Nephron progenitor cell (in vitro differentiated cells): Measurements from ENCODE around the gene ITGA2.

Experiments
- DNase-seq: peaks from one replicate; pipeline ENCODE4 v3.0.0; 2021
- H3K27ac Mint-ChIP-seq: 2 replicates; pipeline ENCODE4 v1.8.0; 2021; ENCODE audit warnings: mild to moderate bottlenecking, moderate library complexity, mixed read lengths
- H3K27me3 Mint-ChIP-seq: 2 replicates; pipeline ENCODE4 v1.8.0; 2021; ENCODE audit warnings: mild to moderate bottlenecking, low read depth, mixed read lengths; ENCODE audit not compliant: poor library complexity
- H3K36me3 Mint-ChIP-seq: 2 replicates; pipeline ENCODE4 v1.8.0; 2021; ENCODE audit warnings: low read depth, mixed read lengths
- H3K4me1 Mint-ChIP-seq: 2 replicates; pipeline ENCODE4 v1.8.0; 2021; ENCODE audit warnings: mixed read lengths
- H3K4me3 Mint-ChIP-seq: 2 replicates; pipeline ENCODE4 v1.8.0; 2021; ENCODE audit warnings: mild to moderate bottlenecking, moderate library complexity, mixed read lengths
- H3K9me3 Mint-ChIP-seq: 2 replicates; pipeline ENCODE4 v1.8.0; 2021; ENCODE audit warnings: mild to moderate bottlenecking, moderate library complexity, mixed read lengths
- TF ChIP-seq, protein P1 (sequence below): fragments of 200-600 bp; sonication (generic); IDR thresholded peaks from 2 replicates; pipeline ENCODE4 v1.5.0; 2021; ENCODE audit warnings: antibody characterized with exemption

Gene ITGA2

DNA sequence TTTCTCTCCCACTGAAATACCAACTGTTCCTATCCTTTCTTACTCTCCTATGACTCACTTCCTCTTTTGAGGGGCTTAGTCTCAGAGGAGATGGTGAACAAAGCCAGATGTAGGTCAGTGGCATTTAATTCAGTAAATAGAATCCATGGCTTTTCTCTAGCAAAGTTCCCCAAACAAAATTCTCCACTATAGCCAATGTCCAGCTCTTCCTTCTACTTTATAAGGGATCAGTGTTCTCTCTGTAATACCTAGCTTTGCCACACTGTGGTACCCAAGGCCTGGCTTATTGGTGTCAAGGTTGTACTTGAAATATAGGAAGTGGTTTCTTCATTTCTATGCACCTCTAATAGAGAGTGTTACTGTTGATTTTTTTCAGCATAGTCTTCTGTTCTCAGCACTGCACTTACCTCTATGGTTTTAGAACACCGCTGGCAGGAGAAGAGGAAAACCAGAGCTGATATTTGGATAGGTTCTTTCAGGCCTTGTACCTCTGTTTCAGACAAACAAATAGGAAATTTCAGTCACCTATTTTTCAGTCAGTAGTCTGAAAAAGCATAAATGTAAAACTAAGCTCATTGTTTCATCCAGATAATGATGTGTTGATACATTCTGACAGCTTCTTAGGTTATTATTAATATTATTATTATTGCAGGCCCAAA, 40.6 kb upstream of the ITGA2 start:
- no peaks in the 10 kb centered on the region for H3K4me1 Mint-ChIP-seq
- H3K27me3 Mint-ChIP-seq = no peaks in the 10 kb centered on the region
- H3K4me3 Mint-ChIP-seq = no peak overlapping the region
- peak; percentile 50 for DNase-seq
- TF ChIP-seq, protein P1, sequence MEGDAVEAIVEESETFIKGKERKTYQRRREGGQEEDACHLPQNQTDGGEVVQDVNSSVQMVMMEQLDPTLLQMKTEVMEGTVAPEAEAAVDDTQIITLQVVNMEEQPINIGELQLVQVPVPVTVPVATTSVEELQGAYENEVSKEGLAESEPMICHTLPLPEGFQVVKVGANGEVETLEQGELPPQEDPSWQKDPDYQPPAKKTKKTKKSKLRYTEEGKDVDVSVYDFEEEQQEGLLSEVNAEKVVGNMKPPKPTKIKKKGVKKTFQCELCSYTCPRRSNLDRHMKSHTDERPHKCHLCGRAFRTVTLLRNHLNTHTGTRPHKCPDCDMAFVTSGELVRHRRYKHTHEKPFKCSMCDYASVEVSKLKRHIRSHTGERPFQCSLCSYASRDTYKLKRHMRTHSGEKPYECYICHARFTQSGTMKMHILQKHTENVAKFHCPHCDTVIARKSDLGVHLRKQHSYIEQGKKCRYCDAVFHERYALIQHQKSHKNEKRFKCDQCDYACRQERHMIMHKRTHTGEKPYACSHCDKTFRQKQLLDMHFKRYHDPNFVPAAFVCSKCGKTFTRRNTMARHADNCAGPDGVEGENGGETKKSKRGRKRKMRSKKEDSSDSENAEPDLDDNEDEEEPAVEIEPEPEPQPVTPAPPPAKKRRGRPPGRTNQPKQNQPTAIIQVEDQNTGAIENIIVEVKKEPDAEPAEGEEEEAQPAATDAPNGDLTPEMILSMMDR = peak; percentile 73
- no peak overlapping the region for H3K27ac Mint-ChIP-seq
- H3K9me3 Mint-ChIP-seq = no peaks in the 10 kb centered on the region
- no peaks in the 10 kb centered on the region for H3K36me3 Mint-ChIP-seq

DNA sequence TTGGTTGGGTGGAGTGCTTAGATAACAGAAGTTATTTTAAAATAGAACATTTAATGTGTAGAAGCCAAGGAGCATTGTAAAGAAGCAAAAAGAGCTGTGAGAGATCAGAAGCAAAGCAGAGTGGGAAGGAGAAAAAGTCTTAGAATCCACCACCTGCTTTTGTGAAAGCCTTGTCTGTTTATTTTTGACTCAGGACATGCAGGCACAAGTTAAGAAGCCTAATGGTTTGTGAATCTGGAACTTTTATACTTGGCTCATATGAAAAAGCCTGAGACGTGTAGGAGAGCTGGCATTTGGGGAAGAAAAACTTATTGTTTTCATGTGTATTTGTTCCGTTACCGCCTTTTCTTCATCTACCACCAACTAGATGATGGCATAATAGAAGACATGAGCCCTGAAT, 38.5 kb upstream of the ITGA2 start:
- DNase-seq = no peak
- no peaks in the 10 kb centered on the region for H3K36me3 Mint-ChIP-seq
- TF ChIP-seq, protein P1 = no peak
- no peak overlapping the region for H3K27ac Mint-ChIP-seq
- no peak overlapping the region for H3K4me3 Mint-ChIP-seq
- no peaks in the 10 kb centered on the region for H3K9me3 Mint-ChIP-seq
- H3K27me3 Mint-ChIP-seq = no peaks in the 10 kb centered on the region
- H3K4me1 Mint-ChIP-seq = no peaks in the 10 kb centered on the region

DNA sequence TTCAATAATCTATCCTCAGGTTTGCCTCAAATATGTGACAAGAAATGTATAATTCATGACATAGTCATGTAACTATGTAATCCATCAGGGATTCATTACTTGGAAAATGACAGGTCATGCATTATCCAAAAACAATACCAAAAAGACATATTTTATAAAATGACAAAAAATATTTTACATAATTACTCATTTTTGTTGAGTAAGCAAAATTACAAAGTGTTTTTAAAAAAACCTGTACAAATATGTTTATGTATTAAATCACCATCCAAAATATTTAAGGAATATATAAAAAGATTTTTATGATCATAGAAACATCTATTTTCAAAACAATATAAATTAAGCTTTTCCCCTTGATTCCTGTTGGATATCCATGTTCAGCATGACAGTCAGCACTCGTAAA, 36.7 kb upstream of the ITGA2 start:
- H3K4me1 Mint-ChIP-seq = no peaks in the 10 kb centered on the region
- peaks cover 3% of the 10 kb centered on the region for H3K27me3 Mint-ChIP-seq
- no peaks in the 10 kb centered on the region for H3K36me3 Mint-ChIP-seq
- no peaks in the 10 kb centered on the region for H3K9me3 Mint-ChIP-seq
- H3K4me3 Mint-ChIP-seq = no peak overlapping the region
- H3K27ac Mint-ChIP-seq = no peak overlapping the region
- TF ChIP-seq, protein P1 = no peak
- DNase-seq = no peak

DNA sequence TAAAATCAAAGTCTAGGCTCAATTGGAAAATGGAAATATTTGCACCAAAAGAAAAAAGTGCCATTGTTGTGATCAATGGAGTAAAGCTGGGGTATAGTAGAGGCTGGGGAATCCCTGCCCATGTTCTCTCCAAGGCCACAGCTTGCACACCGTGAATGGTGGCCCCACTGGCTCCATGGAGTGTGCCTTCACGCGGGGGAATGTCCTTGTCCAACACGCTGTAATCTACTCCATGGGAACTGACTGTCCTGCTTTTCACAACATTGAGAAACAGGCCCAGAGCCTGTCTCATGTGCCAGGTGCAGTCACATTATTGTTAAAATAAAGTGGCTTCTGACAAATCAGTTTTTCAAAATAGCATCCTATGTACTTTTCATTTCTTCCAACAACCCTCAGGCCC, 33.1 kb upstream of the ITGA2 start:
- no peaks in the 10 kb centered on the region for H3K9me3 Mint-ChIP-seq
- TF ChIP-seq, protein P1 = no peak
- H3K27me3 Mint-ChIP-seq = peaks cover 4% of the 10 kb centered on the region
- no peak overlapping the region for H3K4me3 Mint-ChIP-seq
- no peak overlapping the region for H3K27ac Mint-ChIP-seq
- no peaks in the 10 kb centered on the region for H3K36me3 Mint-ChIP-seq
- H3K4me1 Mint-ChIP-seq = no peaks in the 10 kb centered on the region
- no peak for DNase-seq

DNA sequence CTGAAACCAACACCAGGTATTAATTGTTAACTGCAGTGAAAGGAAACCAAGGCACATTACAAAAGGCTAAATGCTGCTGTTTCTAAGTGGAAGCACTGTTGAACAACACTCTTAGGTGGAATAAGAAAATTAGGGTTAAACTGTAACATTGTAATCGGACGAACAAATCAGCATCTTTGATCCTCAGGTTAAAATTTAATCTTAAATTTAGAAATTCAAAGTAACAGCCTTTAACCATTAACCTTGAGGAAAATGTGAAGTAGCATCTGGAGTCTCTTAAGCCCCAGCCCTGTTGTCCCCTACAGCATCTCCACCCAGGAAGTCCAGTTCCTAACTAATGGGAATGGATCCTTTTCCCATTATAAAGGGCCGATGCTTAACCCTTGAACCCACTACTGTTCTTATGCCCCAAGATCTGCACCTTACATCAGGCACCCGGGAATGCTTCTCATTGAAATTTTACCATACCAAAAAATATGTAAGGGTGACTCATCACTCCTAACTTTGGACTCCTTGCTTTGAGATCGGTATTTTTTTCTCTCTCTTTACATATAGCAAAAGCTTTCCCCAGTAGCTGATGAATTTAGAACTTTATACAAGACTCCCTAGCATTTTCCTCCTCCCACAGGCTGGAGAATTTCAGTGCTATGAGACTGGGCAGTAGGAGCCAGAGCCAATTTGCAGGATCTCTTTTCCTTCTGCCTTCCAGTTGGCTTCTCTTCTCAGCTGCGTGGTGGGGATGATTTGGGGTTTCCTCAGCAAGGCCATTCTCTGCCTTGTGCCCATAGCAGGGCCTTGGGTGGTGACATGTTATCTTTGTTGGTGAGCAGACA, 32.0 kb upstream of the ITGA2 start:
- H3K4me3 Mint-ChIP-seq = no peak overlapping the region
- H3K27me3 Mint-ChIP-seq = peaks cover 4% of the 10 kb centered on the region
- TF ChIP-seq, protein P1 = no peak
- DNase-seq = no peak
- no peaks in the 10 kb centered on the region for H3K9me3 Mint-ChIP-seq
- no peak overlapping the region for H3K27ac Mint-ChIP-seq
- no peaks in the 10 kb centered on the region for H3K36me3 Mint-ChIP-seq
- H3K4me1 Mint-ChIP-seq = no peaks in the 10 kb centered on the region
